ENCODE results near the gene DAAM2. TPM values are rescaled to one million over a fixed set of nuclear protein-coding genes. Genes with fewer than 3 reads are reported as not detected.

DAAM2 gene
- total RNA-seq, 1 experiment from 2014 or later, result 1.3 TPM

- DNase-seq (ENCODE audit: low read depth), result no peak
These were observed 27.1 kb downstream of the DAAM2 start for GRCh38 chr6:39819228-39819627.

- no peak for DNase-seq (ENCODE audit: low read depth)
These were observed 27.5 kb downstream of the DAAM2 start for GRCh38 chr6:39819676-39820075.

- no peak for DNase-seq (ENCODE audit: low read depth)
These were observed 28.4 kb downstream of the DAAM2 start for GRCh38 chr6:39820553-39820952.

GRCh38 chr6:39821046-39821740 is 29.0 kb downstream of the DAAM2 start:
- no peak for DNase-seq (ENCODE audit: low read depth)

GRCh38 chr6:39821742-39822532 is 29.8 kb downstream of the DAAM2 start:
- DNase-seq (ENCODE audit: low read depth), result no peak

GRCh38 chr6:39822846-39823815 is 31.0 kb downstream of the DAAM2 start:
- DNase-seq (ENCODE audit: low read depth), result peak; percentile 20

- DNase-seq (ENCODE audit: low read depth), result no peak
These were observed 32.1 kb downstream of the DAAM2 start for GRCh38 chr6:39824030-39824926.

GRCh38 chr6:39829331-39829730 is 37.2 kb downstream of the DAAM2 start:
- DNase-seq (ENCODE audit: low read depth), result no peak

- DNase-seq (ENCODE audit: low read depth), result no peak
These were observed 38.3 kb downstream of the DAAM2 start for GRCh38 chr6:39830444-39830843.

- no peak for DNase-seq (ENCODE audit: low read depth)
These were observed 39.5 kb downstream of the DAAM2 start for GRCh38 chr6:39831701-39832100.

GRCh38 chr6:39834278-39834677 is 42.1 kb downstream of the DAAM2 start:
- DNase-seq (ENCODE audit: low read depth), result no peak

GRCh38 chr6:39834866-39835265 is 42.7 kb downstream of the DAAM2 start:
- DNase-seq (ENCODE audit: low read depth), result no peak

- no peak for DNase-seq (ENCODE audit: low read depth)
These were observed 43.7 kb downstream of the DAAM2 start for GRCh38 chr6:39835821-39836295.

GRCh38 chr6:39836606-39837005 is 44.4 kb downstream of the DAAM2 start:
- no peak for DNase-seq (ENCODE audit: low read depth)

GRCh38 chr6:39839445-39839844 is 47.3 kb downstream of the DAAM2 start:
- DNase-seq (ENCODE audit: low read depth), result no peak

- no peak for DNase-seq (ENCODE audit: low read depth)
These were observed 48.6 kb downstream of the DAAM2 start for GRCh38 chr6:39840781-39841180.

- peak; percentile 13 for DNase-seq (ENCODE audit: low read depth)
These were observed 49.1 kb downstream of the DAAM2 start for GRCh38 chr6:39841291-39841690.

- no peak for DNase-seq (ENCODE audit: low read depth)
These were observed 49.7 kb downstream of the DAAM2 start for GRCh38 chr6:39841923-39842322.

- DNase-seq (ENCODE audit: low read depth), result peak; percentile 7
These were observed 51.3 kb downstream of the DAAM2 start for GRCh38 chr6:39843305-39844020.

GRCh38 chr6:39844866-39845265 is 52.7 kb downstream of the DAAM2 start:
- no peak for DNase-seq (ENCODE audit: low read depth)

Measured in M059J (cell line).